DOHH2 (cell line): Measurements from ENCODE around the gene RAD51B.
"Not testable (repeated sequence)": the region's sequence is repeated elsewhere in the genome, so short reads cannot be mapped to it uniquely, and the experiment has no call there.

Source experiments
- H3F3A ChIP-seq: fragments of 200-600 bp; sonication (generic), shearing (Covaris generic); 2 replicates; pipeline ENCODE4 v1.6.0; 2016; ENCODE audit warnings: antibody characterized with exemption, mild to moderate bottlenecking; ENCODE audit not compliant: control insufficient read depth, insufficient read depth
- H3K27ac ChIP-seq: fragments of 200-600 bp; sonication (generic); 2 replicates; pipeline ENCODE4 v1.5.1; 2014; ENCODE audit warnings: low read depth, mild to moderate bottlenecking, low read length, moderate library complexity
- H3K27me3 ChIP-seq: fragments of 200-600 bp; sonication (generic); 2 replicates; pipeline ENCODE4 v1.6.1; 2014; ENCODE audit warnings: mild to moderate bottlenecking, low read length, mixed read lengths; ENCODE audit not compliant: control insufficient read depth
- H3K36me3 ChIP-seq: fragments of 200-600 bp; sonication (generic); 2 replicates; pipeline ENCODE4 v1.6.1; 2014; ENCODE audit warnings: mild to moderate bottlenecking, low read length, moderate library complexity, mixed read lengths; ENCODE audit not compliant: control insufficient read depth
- H3K4me1 ChIP-seq: fragments of 200-600 bp; sonication (generic); 2 replicates; pipeline ENCODE4 v1.6.1; 2014; ENCODE audit warnings: mild to moderate bottlenecking, low read length, mixed read lengths; ENCODE audit not compliant: control insufficient read depth
- H3K4me2 ChIP-seq: fragments of 200-600 bp; sonication (generic); 2 replicates; pipeline ENCODE4 v1.6.0; 2014; ENCODE audit warnings: mild to moderate bottlenecking, low read length, moderate library complexity
- H3K4me3 ChIP-seq: fragments of 200-600 bp; sonication (generic); 2 replicates; pipeline ENCODE4 v1.5.1; 2014; ENCODE audit warnings: mild to moderate bottlenecking, low read length, mixed read lengths
- H3K79me2 ChIP-seq: fragments of 200-600 bp; sonication (generic); 2 replicates; pipeline ENCODE4 v1.6.1; 2014; ENCODE audit warnings: mild to moderate bottlenecking, low read length, mixed read lengths; ENCODE audit not compliant: control insufficient read depth
- H3K9me2 ChIP-seq: fragments of 200-600 bp; sonication (generic); replicated peaks from 2 replicates; pipeline ENCODE4 v1.6.1; 2014; ENCODE audit warnings: mild to moderate bottlenecking, low read length, mixed read lengths; ENCODE audit not compliant: control insufficient read depth
- H3K9me3 ChIP-seq: fragments of 200-600 bp; sonication (generic); 2 replicates; pipeline ENCODE4 v1.6.1; 2014; ENCODE audit warnings: antibody characterized with exemption, low read length, mixed read lengths; ENCODE audit not compliant: control insufficient read depth, insufficient read depth
- H4K20me1 ChIP-seq: fragments of 200-600 bp; sonication (generic); 2 replicates; pipeline ENCODE4 v1.6.0; 2014; ENCODE audit warnings: low read depth, mild to moderate bottlenecking, antibody characterized with exemption, low read length, moderate library complexity; ENCODE audit not compliant: control insufficient read depth, insufficient read depth
- CTCF ChIP-seq: fragments of 200-600 bp; sonication (generic); IDR thresholded peaks from one replicate; pipeline ENCODE4 v1.5.1; 2014; ENCODE audit warnings: antibody characterized with exemption, mild to moderate bottlenecking, low read depth, low read length; ENCODE audit not compliant: poor library complexity, severe bottlenecking
- EZH2phosphoT487 ChIP-seq: fragments of 200-600 bp; sonication (generic); IDR thresholded peaks from 2 replicates; pipeline ENCODE4 v1.6.1; 2017; ENCODE audit warnings: borderline replicate concordance, mild to moderate bottlenecking, antibody characterized with exemption, low read length, moderate library complexity, mixed read lengths

The RAD51B gene

GRCh38 chr14:67815573-67816225 is 3.9 kb upstream of the RAD51B start:
- H3K9me3 ChIP-seq: no peaks in the 10 kb centered on the region
- peaks cover 39% of the 10 kb centered on the region for H3K36me3 ChIP-seq
- no peaks in the 10 kb centered on the region for H3K9me2 ChIP-seq
- no peak for TF ChIP-seq CTCF
- no peak for TF ChIP-seq EZH2phosphoT487
- H3K79me2 ChIP-seq: peaks cover 37% of the 10 kb centered on the region
- H3K4me3 ChIP-seq: peak overlapping the region; percentile 84
- no peaks in the 10 kb centered on the region for H4K20me1 ChIP-seq
- peak overlapping the region; percentile 87 for H3K4me2 ChIP-seq
- peak overlapping the region; percentile 29; the same call in 1 of the 2 replicates for H3K27ac ChIP-seq
- H3K4me1 ChIP-seq: peaks cover 56% of the 10 kb centered on the region
- H3K27me3 ChIP-seq: no peaks in the 10 kb centered on the region
- peaks cover 12% of the 10 kb centered on the region for H3F3A ChIP-seq

DNA sequence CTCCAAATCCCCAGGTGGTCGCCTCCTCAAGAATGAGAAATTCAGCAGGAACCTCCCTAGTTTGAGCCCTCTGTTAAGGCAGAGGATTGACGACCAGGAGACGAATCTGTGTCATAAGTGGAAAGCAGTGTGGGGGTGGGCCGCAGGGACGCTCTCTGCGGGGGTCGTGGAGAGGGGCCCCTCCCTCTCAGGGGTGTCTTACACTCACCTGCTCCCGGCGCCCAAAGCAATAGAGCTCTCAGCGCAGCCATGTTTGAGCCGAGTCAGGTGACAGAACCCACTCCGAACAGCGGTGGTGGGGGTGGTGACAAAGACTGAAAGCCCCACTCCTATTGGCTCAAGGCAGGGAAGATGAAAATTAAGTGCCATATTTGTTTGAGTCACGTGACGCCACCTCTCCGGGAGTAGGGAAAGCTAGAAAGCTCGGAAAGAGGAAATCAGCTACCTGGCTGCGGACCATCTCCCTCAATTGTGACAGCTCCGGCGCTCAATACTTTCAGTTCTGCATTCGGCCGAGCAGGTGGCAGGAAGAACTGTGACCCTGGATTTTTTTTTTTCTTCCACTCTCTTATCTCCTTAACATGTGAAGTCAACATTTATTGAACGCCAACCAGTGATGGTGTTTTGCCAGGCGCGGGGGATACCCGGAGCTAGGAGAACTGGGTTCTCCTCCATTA is 3.1 kb upstream of the RAD51B start, which contains the start of gene ZFYVE26:
ZFYVE26 (minus strand) TSS at position 265 of the 677 bp plus-strand sequence. CDS start 627 bp downstream, outside the sequence.
- H3K79me2 ChIP-seq: peaks cover 45% of the 10 kb centered on the region
- H3K9me3 ChIP-seq: no peaks in the 10 kb centered on the region
- H3K4me1 ChIP-seq: peaks cover 63% of the 10 kb centered on the region
- peak within 1 kb of the TSS; percentile 84 for H3K4me3 ChIP-seq
- H4K20me1 ChIP-seq: no peaks in the 10 kb centered on the region
- no peaks in the 10 kb centered on the region for H3K9me2 ChIP-seq
- no peaks in the 10 kb centered on the region for H3K27me3 ChIP-seq
- H3F3A ChIP-seq: peaks cover 12% of the 10 kb centered on the region
- H3K4me2 ChIP-seq: peak within 1 kb of the TSS; percentile 94
- H3K27ac ChIP-seq: peak within 1 kb of the TSS; percentile 99
- peaks cover 32% of the 10 kb centered on the region for H3K36me3 ChIP-seq
- TF ChIP-seq CTCF (no peak), EZH2phosphoT487 (no peak)

- H3K36me3 ChIP-seq: peaks cover 22% of the 10 kb centered on the region
- H3K4me2 ChIP-seq: peak overlapping the region; percentile 94
- H3K27me3 ChIP-seq: no peaks in the 10 kb centered on the region
- H3K79me2 ChIP-seq: peaks cover 57% of the 10 kb centered on the region
- H3K27ac ChIP-seq: peak overlapping the region; percentile 99
- H3K4me3 ChIP-seq: peak overlapping the region; percentile 84
- H4K20me1 ChIP-seq: no peaks in the 10 kb centered on the region
- H3K9me2 ChIP-seq: no peaks in the 10 kb centered on the region
- no peaks in the 10 kb centered on the region for H3K9me3 ChIP-seq
- no peak for TF ChIP-seq CTCF
- no peak for TF ChIP-seq EZH2phosphoT487
- H3F3A ChIP-seq: peaks cover 13% of the 10 kb centered on the region
- peaks cover 60% of the 10 kb centered on the region for H3K4me1 ChIP-seq
These were observed 1.7 kb upstream of the RAD51B start for GRCh38 chr14:67817750-67818438.

GRCh38 chr14:67818476-67818875 is 1.1 kb upstream of the RAD51B start:
- H3K79me2 ChIP-seq: peaks cover 61% of the 10 kb centered on the region
- H3K27me3 ChIP-seq, H3K9me3 ChIP-seq, H3K9me2 ChIP-seq, H3K4me3 ChIP-seq, H4K20me1 ChIP-seq, H3K4me2 ChIP-seq, H3K27ac ChIP-seq: not testable (repeated sequence)
- peaks cover 20% of the 10 kb centered on the region for H3K36me3 ChIP-seq
- peaks cover 56% of the 10 kb centered on the region for H3K4me1 ChIP-seq
- peaks cover 15% of the 10 kb centered on the region for H3F3A ChIP-seq
